ENCODE measurements around the gene CUL3.

The CUL3 gene

GRCh38 chr2:224466304-224466895 lies 118.8 kb downstream of the CUL3 start:
- DNase-seq, result no peak

GRCh38 chr2:224461391-224461790 lies 123.8 kb downstream of the CUL3 start:
- DNase-seq, result no peak

GRCh38 chr2:224457408-224458096 lies 127.6 kb downstream of the CUL3 start:
- no peak for DNase-seq

GRCh38 chr2:224453892-224454291 lies 131.3 kb downstream of the CUL3 start:
- DNase-seq, result no peak

- no peak for DNase-seq
Observed at GRCh38 chr2:224449212-224450147, 135.7 kb downstream of the CUL3 start.

- no peak for DNase-seq
Observed at GRCh38 chr2:224448236-224448635, 136.9 kb downstream of the CUL3 start.

GRCh38 chr2:224444783-224445182 lies 140.4 kb downstream of the CUL3 start:
- no peak for DNase-seq

GRCh38 chr2:224444021-224444420 lies 141.1 kb downstream of the CUL3 start:
- no peak for DNase-seq

GRCh38 chr2:224442071-224442967 lies 142.8 kb downstream of the CUL3 start:
- DNase-seq, result no peak

GRCh38 chr2:224440988-224441387 lies 144.2 kb downstream of the CUL3 start:
- no peak for DNase-seq

GRCh38 chr2:224438726-224439125 lies 146.4 kb downstream of the CUL3 start:
- no peak for DNase-seq

GRCh38 chr2:224436634-224437033 lies 148.5 kb downstream of the CUL3 start:
- no peak for DNase-seq

- no peak for DNase-seq
Observed at GRCh38 chr2:224434618-224435017, 150.5 kb downstream of the CUL3 start.

- DNase-seq, result no peak
Observed at GRCh38 chr2:224433442-224433841, 151.7 kb downstream of the CUL3 start.

GRCh38 chr2:224432003-224432579 lies 153.1 kb downstream of the CUL3 start:
- no peak for DNase-seq

GRCh38 chr2:224429441-224429810 lies 155.7 kb downstream of the CUL3 start:
- no peak for DNase-seq

GRCh38 chr2:224428787-224429440 lies 156.2 kb downstream of the CUL3 start:
- DNase-seq, result no peak

- no peak for DNase-seq
Observed at GRCh38 chr2:224427471-224427870, 157.7 kb downstream of the CUL3 start.

GRCh38 chr2:224426656-224427055 lies 158.5 kb downstream of the CUL3 start:
- no peak for DNase-seq

GRCh38 chr2:224421065-224421464 lies 164.1 kb downstream of the CUL3 start:
- no peak for DNase-seq
